ENCODE data around the gene WDCP. TPM values are rescaled to one million over a fixed set of nuclear protein-coding genes. Genes with fewer than 3 reads are reported as not detected.

The WDCP gene
- total and polyA plus RNA-seq, 4 donors, result 2.1 to 9.1 (median 6.1) TPM

GRCh38 chr2:24009367-24009679, 37.9 kb downstream of the WDCP start:
- Histone ChIP-seq H3K4me3 (no peak overlapping the region), H3K9ac (ENCODE audit: insufficient read depth in 1 of 2, low read length in 2 of 2) (no peak overlapping the region), H3K27ac (ENCODE audit: low read depth in 1 of 2, low read length in 1 of 2) (no peak overlapping the region), H3K9me3 (ENCODE audit: control insufficient read depth in 4 of 4, insufficient read depth in 3 of 4, low read length in 3 of 4) (peaks cover 0 to 7% (median 0%) of the 10 kb centered on the region in 4 donors), H3K27me3 (ENCODE audit: control insufficient read depth in 3 of 3, insufficient read depth in 3 of 3, low read length in 2 of 3) (peaks cover 0 to 21% (median 7%) of the 10 kb centered on the region in 3 donors), H3K4me1 (ENCODE audit: control insufficient read depth in 5 of 5, insufficient read depth in 5 of 5, low read length in 5 of 5) (peaks cover 0 to 13% (median 0%) of the 10 kb centered on the region in 5 donors), H3K36me3 (ENCODE audit: control insufficient read depth in 4 of 4, insufficient read depth in 4 of 4, low read length in 4 of 4) (no peaks in the 10 kb centered on the region)
- 65 to 75% methylated on average over 9 of the region's 9 CpGs for WGBS, 2 donors
- no peak for DNase-seq
- no peak for ATAC-seq (ENCODE audit: insufficient read depth, low FRiP score)
- TF ChIP-seq CTCF (IDR thresholded peaks at IDR 0.05; ENCODE audit: control extremely low read depth, extremely low read depth), result no peak

GRCh38 chr2:24008672-24009366, 38.4 kb downstream of the WDCP start:
- 83 to 92% methylated on average over 13 of the region's 13 CpGs for WGBS, 2 donors
- Histone ChIP-seq H3K4me3 (no peak overlapping the region), H3K36me3 (ENCODE audit: control insufficient read depth in 4 of 4, insufficient read depth in 4 of 4, low read length in 4 of 4) (no peaks in the 10 kb centered on the region), H3K9ac (ENCODE audit: insufficient read depth in 1 of 2, low read length in 2 of 2) (no peak overlapping the region), H3K27ac (ENCODE audit: low read depth in 1 of 2, low read length in 1 of 2) (no peak overlapping the region), H3K4me1 (ENCODE audit: control insufficient read depth in 5 of 5, insufficient read depth in 5 of 5, low read length in 5 of 5) (peaks cover 0 to 13% (median 0%) of the 10 kb centered on the region in 5 donors), H3K9me3 (ENCODE audit: control insufficient read depth in 4 of 4, insufficient read depth in 3 of 4, low read length in 3 of 4) (peaks cover 0 to 7% (median 0%) of the 10 kb centered on the region in 4 donors), H3K27me3 (ENCODE audit: control insufficient read depth in 3 of 3, insufficient read depth in 3 of 3, low read length in 2 of 3) (peaks cover 0 to 21% (median 7%) of the 10 kb centered on the region in 3 donors)
- no peak for ATAC-seq (ENCODE audit: insufficient read depth, low FRiP score)
- no peak for TF ChIP-seq CTCF (IDR thresholded peaks at IDR 0.05; ENCODE audit: control extremely low read depth, extremely low read depth)
- no peak for DNase-seq

GRCh38 chr2:24007693-24008092, 39.5 kb downstream of the WDCP start:
- ATAC-seq (ENCODE audit: insufficient read depth, low FRiP score) (no peak), DNase-seq (no peak)

More at GRCh38 chr2:24007693-24008092, 39.5 kb downstream of the WDCP start:
- no peaks in the 10 kb centered on the region for H3K36me3 ChIP-seq (ENCODE audit: control insufficient read depth in 4 of 4, insufficient read depth in 4 of 4, low read length in 4 of 4)
- peaks cover 0 to 13% (median 0%) of the 10 kb centered on the region in 5 donors for H3K4me1 ChIP-seq (ENCODE audit: control insufficient read depth in 5 of 5, insufficient read depth in 5 of 5, low read length in 5 of 5)
- no peak for TF ChIP-seq CTCF (IDR thresholded peaks at IDR 0.05; ENCODE audit: control extremely low read depth, extremely low read depth)
- H3K27ac ChIP-seq (ENCODE audit: low read depth in 1 of 2, low read length in 1 of 2), result no peak overlapping the region
- no peak overlapping the region for H3K4me3 ChIP-seq
- peaks cover 0 to 21% (median 7%) of the 10 kb centered on the region in 3 donors for H3K27me3 ChIP-seq (ENCODE audit: control insufficient read depth in 3 of 3, insufficient read depth in 3 of 3, low read length in 2 of 3)
- H3K9me3 ChIP-seq (ENCODE audit: control insufficient read depth in 4 of 4, insufficient read depth in 3 of 4, low read length in 3 of 4), result peaks cover 0 to 7% (median 0%) of the 10 kb centered on the region in 4 donors
- no peak overlapping the region for H3K9ac ChIP-seq (ENCODE audit: insufficient read depth in 1 of 2, low read length in 2 of 2)

All from lung (tissue), 12 donors.